Neuronal stem cell (in vitro differentiated cells): ENCODE measurements around the gene PLEKHA4.
A peak's percentile ranks its signal among the peaks of the same experiment; 100 is the strongest.

Experiments
- DNase-seq: peaks from one replicate; pipeline ENCODE4 v3.0.0-alpha.2; 2013; ENCODE audit warnings: low spot score
- H2AFZ ChIP-seq: one replicate; pipeline ENCODE4 v1.6.1; 2013; ENCODE audit warnings: mild to moderate bottlenecking, low read length, inconsistent platforms
- H2AK5ac ChIP-seq: 2 replicates; pipeline ENCODE4 v1.6.1; 2013; ENCODE audit warnings: low read depth, mild to moderate bottlenecking, inconsistent platforms, low read length, moderate library complexity, mixed read lengths
- H2BK120ac ChIP-seq: 2 replicates; pipeline ENCODE4 v1.6.1; 2013; ENCODE audit warnings: low read depth, mild to moderate bottlenecking, inconsistent platforms, low read length, moderate library complexity, mixed read lengths
- H2BK12ac ChIP-seq: one replicate; pipeline ENCODE4 v1.6.1; 2013; ENCODE audit warnings: low read length, inconsistent platforms
- H2BK15ac ChIP-seq: 2 replicates; pipeline ENCODE4 v1.6.1; 2013; ENCODE audit warnings: mild to moderate bottlenecking, low read length, inconsistent platforms, mixed read lengths
- H2BK5ac ChIP-seq: one replicate; pipeline ENCODE4 v1.6.1; 2013; ENCODE audit warnings: inconsistent platforms, mild to moderate bottlenecking, low read length, moderate library complexity
- H3K14ac ChIP-seq: one replicate; pipeline ENCODE4 v1.6.1; 2013; ENCODE audit warnings: low read length, inconsistent platforms
- H3K18ac ChIP-seq: 2 replicates; pipeline ENCODE4 v1.6.1; 2013; ENCODE audit warnings: low read length, inconsistent platforms
- H3K23ac ChIP-seq: 2 replicates; pipeline ENCODE4 v1.6.1; 2013; ENCODE audit warnings: low read depth, mild to moderate bottlenecking, mixed read lengths, low read length, inconsistent platforms; ENCODE audit not compliant: poor library complexity
- H3K27ac ChIP-seq: replicated peaks from 3 replicates; pipeline ENCODE4 v1.5.1; 2013; ENCODE audit warnings: low read length, inconsistent platforms
- H3K27me3 ChIP-seq, 3 experiments: 2 replicates each; pipeline ENCODE4 v1.6.1; 2013; ENCODE audit warnings: low read length in 3 of 3, mild to moderate bottlenecking in 2 of 3, inconsistent platforms in 1 of 3, low read depth in 1 of 3, mixed read lengths in 1 of 3, moderate library complexity in 1 of 3; ENCODE audit not compliant: control insufficient read depth in 3 of 3, insufficient read depth in 3 of 3
- H3K36me3 ChIP-seq, 2 donors: replicated peaks in 1 of 2; 2 replicates each; pipeline ENCODE4 v1.6.1; 2013; ENCODE audit warnings: low read length in 2 of 2; ENCODE audit not compliant: control insufficient read depth in 2 of 2, insufficient read depth in 2 of 2
- H3K4ac ChIP-seq: 2 replicates; pipeline ENCODE4 v1.6.1; 2013; ENCODE audit warnings: inconsistent platforms, mild to moderate bottlenecking, low read length, moderate library complexity
- H3K4me1 ChIP-seq, 2 donors: 1 replicate in 1 of 2; 2 replicates in 1 of 2; pipeline ENCODE4 v1.6.1; 2013; ENCODE audit warnings: low read length in 2 of 2, low read depth in 1 of 2; ENCODE audit not compliant: control insufficient read depth in 2 of 2, insufficient read depth in 1 of 2
- H3K4me2 ChIP-seq: one replicate; pipeline ENCODE4 v1.6.1; 2013; ENCODE audit warnings: mild to moderate bottlenecking, low read length, inconsistent platforms; ENCODE audit not compliant: insufficient read depth, poor library complexity, severe bottlenecking
- H3K4me3 ChIP-seq, 2 donors: 2 replicates each; pipeline ENCODE4 v1.5.1; 2013; ENCODE audit warnings: low read length in 2 of 2, mild to moderate bottlenecking in 2 of 2, inconsistent platforms in 1 of 2, moderate library complexity in 1 of 2
- H3K79me1 ChIP-seq: one replicate; pipeline ENCODE4 v1.6.1; 2013; ENCODE audit warnings: low read depth, mild to moderate bottlenecking, inconsistent platforms, low read length, moderate library complexity
- H3K9ac ChIP-seq: one replicate; pipeline ENCODE4 v1.6.1; 2013; ENCODE audit warnings: mild to moderate bottlenecking, low read depth, low read length, inconsistent platforms; ENCODE audit not compliant: poor library complexity
- H3K9me3 ChIP-seq, 2 donors: replicated peaks in 1 of 2; 2 replicates each; pipeline versions ENCODE3 to v1.6.1; 2013; ENCODE audit warnings: low read length in 2 of 2, mild to moderate bottlenecking in 2 of 2, inconsistent platforms in 1 of 2, low read depth in 1 of 2, mixed read lengths in 1 of 2, moderate library complexity in 1 of 2; ENCODE audit not compliant: control insufficient read depth in 2 of 2, insufficient read depth in 1 of 2
- H4K8ac ChIP-seq: one replicate; pipeline ENCODE4 v1.6.1; 2013; ENCODE audit warnings: low read depth, mild to moderate bottlenecking, inconsistent platforms, low read length, moderate library complexity
- H4K91ac ChIP-seq: one replicate; pipeline ENCODE4 v1.6.1; 2013; ENCODE audit warnings: low read length, low read depth, mild to moderate bottlenecking, inconsistent platforms; ENCODE audit not compliant: poor library complexity
- WGBS, 2 donors: extraction: QIAGEN DNeasy Blood & Tissue Kit; methylation state at CpG; one replicate each; pipeline ENCODE4 v1.1.7; 2013; ENCODE audit warnings: missing lambda C conversion rate in 2 of 2, mixed read lengths in 1 of 2; ENCODE audit not compliant: insufficient read length in 2 of 2, insufficient replicate concordance in 1 of 2; ENCODE audit errors: extremely low coverage in 2 of 2; 5-methylcytosine and 5-hydroxymethylcytosine counted together

The PLEKHA4 gene

DNA sequence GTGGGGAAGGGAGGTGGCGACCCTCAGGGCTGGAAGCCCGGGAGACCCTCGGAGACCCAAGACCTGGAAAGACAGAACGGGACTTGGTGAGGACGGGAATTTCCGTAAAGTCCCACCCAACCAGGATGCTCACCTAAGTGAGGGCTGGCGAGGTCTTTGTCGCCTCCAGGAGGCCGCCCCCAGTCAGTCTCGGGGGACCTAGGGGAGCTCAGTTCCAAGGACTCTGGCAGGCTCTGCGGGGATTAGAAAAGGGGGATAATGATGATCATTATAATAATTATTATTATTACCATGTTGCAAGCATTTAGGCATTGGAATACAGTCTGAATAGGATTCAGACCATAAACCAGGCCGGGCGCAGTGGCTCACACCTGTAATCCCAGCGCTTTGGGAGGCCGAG, 23.0 kb downstream of the PLEKHA4 start:
- Histone ChIP-seq H3K4ac (no peak overlapping the region), H3K9ac (no peak overlapping the region), H3K14ac (no peak overlapping the region), H3K4me2 (no peak overlapping the region), H3K18ac (no peak overlapping the region), H3K4me3 (no peak overlapping the region), H3K27me3 (no peaks in the 10 kb centered on the region), H3K4me1 (no peaks in the 10 kb centered on the region), H2AFZ (no peak overlapping the region), H2BK15ac (no peak overlapping the region), H3K27ac (no peak overlapping the region), H3K9me3 (no peaks in the 10 kb centered on the region), H3K23ac (no peak overlapping the region), H3K36me3 (peaks cover 9 to 39% of the 10 kb centered on the region in 2 donors), H2AK5ac (no peak overlapping the region), H2BK12ac (no peak overlapping the region), H2BK120ac (no peak overlapping the region), H3K79me1 (no peaks in the 10 kb centered on the region), H4K91ac (no peak overlapping the region), H2BK5ac (no peak overlapping the region), H4K8ac (no peak overlapping the region)
- no peak for DNase-seq
- WGBS, 2 donors: no CpG with 5 or more reads among the region's 15 CpGs

GRCh38 chr19:48844472-48844871, 23.9 kb downstream of the PLEKHA4 start:
- H3K4ac ChIP-seq: no peak overlapping the region
- H3K27ac ChIP-seq: no peak overlapping the region
- H3K4me2 ChIP-seq: no peak overlapping the region
- H2BK15ac ChIP-seq: no peak overlapping the region
- no peak overlapping the region for H4K91ac ChIP-seq
- no peak overlapping the region for H3K23ac ChIP-seq
- no peak overlapping the region for H2BK120ac ChIP-seq
- H2BK12ac ChIP-seq: no peak overlapping the region
- H3K18ac ChIP-seq: no peak overlapping the region
- H3K4me1 ChIP-seq: no peaks in the 10 kb centered on the region
- no peaks in the 10 kb centered on the region for H3K79me1 ChIP-seq
- no peak overlapping the region for H3K4me3 ChIP-seq
- DNase-seq: no peak
- H3K9ac ChIP-seq: no peak overlapping the region
- H2AK5ac ChIP-seq: no peak overlapping the region
- H3K9me3 ChIP-seq: no peaks in the 10 kb centered on the region
- H4K8ac ChIP-seq: no peak overlapping the region
- WGBS, 2 donors: no CpG with 5 or more reads among the region's 2 CpGs
- no peak overlapping the region for H2AFZ ChIP-seq
- no peak overlapping the region for H3K14ac ChIP-seq
- no peaks in the 10 kb centered on the region for H3K27me3 ChIP-seq
- H2BK5ac ChIP-seq: no peak overlapping the region
- peaks cover 9 to 41% of the 10 kb centered on the region in 2 donors for H3K36me3 ChIP-seq

DNA sequence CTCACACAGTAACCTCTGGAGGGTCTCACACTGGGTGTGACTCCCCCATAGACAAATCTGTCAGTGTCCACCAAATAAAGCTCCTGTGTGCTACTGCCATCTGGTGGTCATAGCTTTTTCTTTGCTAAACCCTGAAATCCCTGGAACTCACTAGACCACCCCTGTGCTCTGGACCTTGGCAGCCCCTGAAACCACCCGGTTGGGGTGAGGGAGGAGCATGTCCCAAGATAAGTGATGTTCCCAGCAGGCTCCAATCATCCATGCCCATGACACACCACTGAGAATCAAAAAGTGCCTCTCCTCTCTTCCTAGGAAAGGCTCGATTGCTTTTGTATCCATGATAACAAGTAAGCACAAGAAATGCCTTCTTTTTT, 25.6 kb downstream of the PLEKHA4 start:
- H3K4me3 ChIP-seq: no peak overlapping the region
- no peak overlapping the region for H2BK120ac ChIP-seq
- no peak overlapping the region for H3K18ac ChIP-seq
- no peak overlapping the region for H2BK5ac ChIP-seq
- no peak overlapping the region for H3K4ac ChIP-seq
- H3K14ac ChIP-seq: no peak overlapping the region
- no peak overlapping the region for H2BK15ac ChIP-seq
- H3K79me1 ChIP-seq: no peaks in the 10 kb centered on the region
- H2AK5ac ChIP-seq: no peak overlapping the region
- H3K4me2 ChIP-seq: no peak overlapping the region
- H2AFZ ChIP-seq: no peak overlapping the region
- H2BK12ac ChIP-seq: no peak overlapping the region
- no peaks in the 10 kb centered on the region for H3K27me3 ChIP-seq
- H4K8ac ChIP-seq: no peak overlapping the region
- peaks cover 13 to 43% of the 10 kb centered on the region in 2 donors for H3K36me3 ChIP-seq
- WGBS, 2 donors: no CpG with 5 or more reads among the region's 2 CpGs
- no peak overlapping the region for H4K91ac ChIP-seq
- DNase-seq: peak; percentile 81
- H3K27ac ChIP-seq: no peak overlapping the region
- no peak overlapping the region for H3K23ac ChIP-seq
- peaks cover 0 to 3% of the 10 kb centered on the region in 2 donors for H3K4me1 ChIP-seq
- H3K9me3 ChIP-seq: peaks cover 0 to 3% of the 10 kb centered on the region in 2 donors
- no peak overlapping the region for H3K9ac ChIP-seq

GRCh38 chr19:48841571-48841970, 26.8 kb downstream of the PLEKHA4 start:
- Histone ChIP-seq H3K4me3 (no peak overlapping the region), H3K4ac (no peak overlapping the region), H2BK5ac (no peak overlapping the region), H2BK120ac (no peak overlapping the region), H2AK5ac (no peak overlapping the region), H3K4me2 (no peak overlapping the region), H4K91ac (no peak overlapping the region), H3K9me3 (peaks cover 0 to 3% of the 10 kb centered on the region in 2 donors), H3K4me1 (peaks cover 0 to 4% of the 10 kb centered on the region in 2 donors), H3K36me3 (peaks cover 11 to 38% of the 10 kb centered on the region in 2 donors), H3K27ac (no peak overlapping the region), H3K9ac (no peak overlapping the region), H3K27me3 (no peaks in the 10 kb centered on the region), H2BK12ac (no peak overlapping the region), H3K18ac (no peak overlapping the region), H3K14ac (no peak overlapping the region), H4K8ac (no peak overlapping the region), H3K79me1 (no peaks in the 10 kb centered on the region), H3K23ac (no peak overlapping the region), H2AFZ (no peak overlapping the region), H2BK15ac (no peak overlapping the region)
- no peak for DNase-seq
- WGBS, 2 donors: no CpG with 5 or more reads among the region's 6 CpGs
